ENCODE results near the gene CLPX. TPM values are rescaled to one million over a fixed set of nuclear protein-coding genes. Genes with fewer than 3 reads are reported as not detected.

CLPX gene
- total RNA-seq = 26.0 and 43.5 TPM in 2 replicates

DNA sequence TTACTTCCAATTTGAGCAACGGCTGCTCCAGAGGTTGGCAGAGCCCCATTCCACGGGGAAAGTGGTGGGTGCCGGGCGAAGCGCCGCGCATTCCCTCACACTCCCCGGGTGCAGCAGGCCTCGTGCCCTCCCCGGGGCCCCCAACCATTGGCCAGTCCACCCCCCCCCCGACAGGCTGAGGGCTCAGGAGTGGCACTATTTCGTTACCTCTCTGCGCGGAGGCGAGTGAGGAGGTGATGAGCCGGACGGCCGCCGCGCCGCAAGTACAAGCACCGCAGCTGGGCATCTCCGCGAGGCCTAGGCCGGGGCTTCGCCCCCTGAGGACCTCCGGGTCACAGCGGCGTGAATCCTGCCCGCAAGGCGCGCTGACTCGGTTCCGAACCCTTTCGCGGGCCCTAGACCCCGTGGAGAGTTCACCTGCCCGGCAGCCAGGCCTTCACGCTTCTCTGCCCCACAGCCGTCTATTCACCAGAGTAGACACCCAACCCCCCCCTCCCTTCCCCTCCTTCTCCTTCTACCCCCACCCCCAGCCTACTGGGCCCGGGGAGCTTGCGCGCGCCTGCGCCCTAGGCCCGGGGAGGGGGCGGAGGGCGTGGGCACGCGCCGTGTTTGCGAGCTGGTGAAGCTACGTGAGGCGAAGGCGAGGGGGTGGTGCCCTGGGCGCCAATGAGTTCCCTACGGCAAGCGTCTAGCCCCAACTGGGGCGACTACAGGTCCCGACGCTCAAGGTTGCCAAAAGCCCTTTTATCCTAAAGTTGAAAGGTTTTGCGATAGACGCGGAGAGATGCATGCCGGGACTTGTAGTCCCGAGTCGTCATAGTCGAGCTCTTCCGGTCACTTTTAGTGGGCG lies at the start of gene CLPX:
Gene CLPX (minus strand): TSS at position 475 of the 850 bp plus-strand sequence. CDS start 189 bp downstream, at position 286.

DNA sequence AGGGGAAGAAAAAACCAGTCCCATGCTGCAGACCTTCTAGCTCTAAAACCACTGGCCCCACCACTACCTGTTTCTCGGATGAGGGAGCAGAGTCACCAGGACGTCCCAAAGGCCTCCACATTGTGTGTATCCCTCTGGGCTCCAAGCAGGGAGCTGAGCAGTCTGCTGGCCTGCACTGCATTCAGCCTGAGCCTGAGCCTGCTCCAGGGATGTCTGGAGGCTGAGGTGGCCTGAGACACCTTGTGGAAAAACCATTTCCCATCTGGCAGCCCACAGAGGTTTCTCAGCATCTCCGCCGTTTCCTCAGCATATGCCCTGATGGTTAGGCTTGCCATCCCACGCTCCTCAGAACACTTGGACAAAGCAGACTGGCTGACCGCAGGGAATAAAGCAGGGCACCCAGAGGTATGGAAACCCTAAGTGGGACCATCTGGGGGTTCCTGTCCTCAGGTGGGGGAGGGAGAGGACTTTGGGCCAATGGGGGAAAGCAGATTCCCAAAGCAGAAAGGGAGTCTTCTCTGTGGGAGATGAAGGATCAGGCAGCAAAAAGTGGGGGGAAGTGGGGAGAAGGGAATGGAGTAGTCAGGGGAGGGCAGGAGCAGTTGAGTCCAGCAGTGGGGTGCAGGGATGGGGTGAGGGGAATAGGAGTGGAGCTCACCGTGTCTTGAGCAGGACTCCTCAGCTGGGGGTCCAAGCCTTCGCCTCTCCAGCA lies 25.8 kb upstream of the CLPX start, which contains the start of gene CILP:
Gene CILP (minus strand): TSS at position 704 of the 712 bp plus-strand sequence. CDS start 1,718 bp downstream, outside the sequence.

DNA sequence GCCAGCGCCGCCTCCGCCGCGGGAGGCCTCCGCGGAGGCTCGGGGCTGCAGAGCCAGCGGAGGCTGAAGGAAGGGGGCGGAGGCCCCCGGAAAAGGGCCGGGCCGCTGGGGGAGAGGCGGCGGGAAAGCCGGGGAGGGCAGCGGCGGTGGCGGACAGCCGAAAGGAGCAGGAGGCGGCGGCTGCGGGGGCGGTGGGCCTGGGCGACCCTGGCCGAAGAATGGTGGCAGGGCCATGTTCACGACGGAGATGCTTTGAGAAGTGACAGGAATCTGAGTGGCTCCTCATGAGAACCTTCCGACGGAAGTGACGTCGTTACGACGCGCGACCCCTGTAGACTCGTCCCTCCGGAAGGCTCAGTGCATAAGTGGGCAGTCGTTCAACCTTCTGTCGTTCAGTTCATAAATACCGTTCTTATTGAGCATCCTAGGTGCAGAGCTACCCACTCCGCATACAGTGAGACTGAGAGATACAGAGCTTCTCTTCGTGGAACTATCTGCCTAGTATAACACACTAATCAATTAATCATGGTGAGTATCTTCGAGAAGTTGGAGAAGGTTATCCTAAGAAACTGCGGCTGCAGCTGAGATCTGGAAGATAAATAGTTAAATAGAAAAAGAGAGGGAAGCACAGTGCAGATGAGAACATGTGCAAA lies 51.5 kb downstream of the CLPX start, which contains the start of gene PDCD7:
Gene PDCD7 (minus strand): TSS at position 261 of the 653 bp plus-strand sequence. CDS start 27 bp downstream, at position 234.

DNA sequence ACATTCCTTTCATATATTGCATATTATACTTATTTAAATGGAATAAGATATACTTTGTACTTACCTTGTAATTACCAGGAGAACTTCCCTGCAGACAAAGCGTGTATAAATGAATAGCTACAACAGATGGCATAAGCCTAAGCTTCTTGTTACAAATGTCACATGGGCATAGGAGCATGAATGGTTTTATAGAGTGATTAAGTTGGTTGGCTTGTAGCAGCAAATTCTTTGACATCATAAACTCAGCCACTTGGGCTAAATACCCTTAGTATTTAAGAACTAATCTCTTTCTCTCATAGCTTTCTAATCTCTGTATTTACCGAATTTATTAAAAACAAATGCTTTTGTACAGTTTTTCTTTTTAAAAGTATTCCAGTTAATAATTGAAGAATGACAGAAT lies 70.1 kb downstream of the CLPX start, which contains the start of gene UBAP1L:
Gene UBAP1L (minus strand): TSS at position 115 of the 400 bp plus-strand sequence. CDS start 8,985 bp downstream, outside the sequence.

Other genes with a start within 250 kb of the CLPX start
- gene SPG21, start 195.4 kb downstream of the CLPX start, total RNA-seq = 73.0 and 91.5 TPM in 2 replicates
- 22.5 and 35.4 TPM in 2 replicates for gene MTFMT, start 155.7 kb downstream of the CLPX start, total RNA-seq
- not detected in 2 replicates for gene SLC51B, start 140.0 kb downstream of the CLPX start, total RNA-seq
- gene RASL12, start 117.4 kb downstream of the CLPX start, total RNA-seq = not detected in 2 replicates
- gene KBTBD13, start 108.6 kb downstream of the CLPX start, total RNA-seq = not detected in 2 replicates
- gene UBAP1L, start 70.1 kb downstream of the CLPX start, total RNA-seq = under 0.01 and 0.35 TPM in 2 replicates
- gene PDCD7, start 51.5 kb downstream of the CLPX start, total RNA-seq = 23.2 and 25.7 TPM in 2 replicates
- gene CILP, start 26.1 kb upstream of the CLPX start, total RNA-seq = 0.28 and 0.49 TPM in 2 replicates
- 3.0 and 4.6 TPM in 2 replicates for gene PARP16, start 101.5 kb upstream of the CLPX start, total RNA-seq
- not detected in 2 replicates for gene RNU5A-1, start 110.7 kb upstream of the CLPX start, total RNA-seq
- gene RNU5B-1, start 119.3 kb upstream of the CLPX start, total RNA-seq = not detected in 2 replicates
- gene IGDCC3, start 192.7 kb upstream of the CLPX start, total RNA-seq = not detected in 2 replicates
- 0.05 and 0.07 TPM in 2 replicates for gene IGDCC4, start 237.6 kb upstream of the CLPX start, total RNA-seq